GM12878 (cell line): ENCODE data around the gene FAM241A. TPM values are rescaled to one million over a fixed set of nuclear protein-coding genes. Genes with fewer than 3 reads are reported as not detected.

Source experiments
- ATAC-seq: fragments of 200-7000 bp; cut with Tn5 transposase; 3 replicates; pipeline ENCODE4 v1.9.1; 2020; ENCODE audit warnings: mild to moderate bottlenecking, moderate library complexity
- BruUV-seq: library from RNA; stranded (reverse); fragments of 400-500 nt; replicated peaks from 2 replicates; lab custom pipeline; 2021; lab: Mats Ljungman, UMichigan
- CTCF ChIA-PET: fragments of 300-600 bp; sonication (Branson Sonifier 250); formaldehyde crosslinking; extraction: SDS; loops from one replicate; lab custom pipeline; 2021; ENCODE audit warnings: inconsistent platforms; lab: Yijun Ruan, JAX
- POLR2A ChIA-PET: fragments of 350-600 bp; formaldehyde crosslinking; extraction: SDS; loops from one replicate; lab custom pipeline; 2021; ENCODE audit warnings: inconsistent platforms; lab: Charles Lee
- RAD21 ChIA-PET: fragments of 300-600 bp; sonication (Branson Sonifier 250); formaldehyde crosslinking; loops from one replicate; lab custom pipeline; 2023; ENCODE audit warnings: antibody characterized with exemption; ENCODE audit not compliant: unreplicated experiment; lab: Charles Lee
- SMC1A ChIA-PET: fragments of 300-600 bp; sonication (Branson Sonifier 250); formaldehyde crosslinking; loops from one replicate; lab custom pipeline; 2023; ENCODE audit not compliant: unreplicated experiment, uncharacterized antibody; lab: Charles Lee
- DNase-seq: peaks from one replicate; pipeline ENCODE4 v3.0.0-alpha.2; 2011; ENCODE audit warnings: low read depth, low spot score
- FAIRE-seq: peaks from 3 replicates; lab custom pipeline; 2011; peaks lifted over from hg19 to GRCh38; lab: Jason Lieb, UNC
- H2AFZ ChIP-seq: 2 replicates; pipeline ENCODE4 v1.6.0; 2011; ENCODE audit warnings: low read depth, low read length, control low read depth; ENCODE audit not compliant: control insufficient read depth
- H3K27ac ChIP-seq: 2 replicates; pipeline ENCODE4 v1.5.1; 2011; ENCODE audit warnings: control low read depth; ENCODE audit not compliant: control insufficient read depth, insufficient read depth
- H3K27me3 ChIP-seq, 2 experiments: replicated peaks in 1 of 2; 2 replicates each; pipeline versions ENCODE4 v1.6.0 to v1.6.1; 2011; ENCODE audit warnings: low read length in 1 of 2; ENCODE audit not compliant: control insufficient read depth in 2 of 2, insufficient read depth in 2 of 2
- H3K36me3 ChIP-seq, 2 experiments: 2 replicates each; pipeline ENCODE4 v1.5.1; 2011; ENCODE audit warnings: low read length in 1 of 2; ENCODE audit not compliant: control insufficient read depth in 2 of 2, insufficient read depth in 2 of 2
- H3K4me1 ChIP-seq: 2 replicates; pipeline ENCODE4 v1.6.1; 2011; ENCODE audit warnings: mild to moderate bottlenecking, low read length, moderate library complexity, mixed read lengths; ENCODE audit not compliant: control insufficient read depth, insufficient read depth
- H3K4me2 ChIP-seq: 2 replicates; pipeline ENCODE4 v1.6.0; 2011; ENCODE audit warnings: control low read depth; ENCODE audit not compliant: control insufficient read depth, insufficient read depth
- H3K4me3 ChIP-seq: fragments of 200-600 bp; sonication (generic); 2 replicates; pipeline ENCODE4 v1.5.1; 2016
- H3K79me2 ChIP-seq: 2 replicates; pipeline ENCODE4 v1.6.0; 2011; ENCODE audit warnings: low read length; ENCODE audit not compliant: control insufficient read depth, insufficient read depth
- H3K9ac ChIP-seq: 2 replicates; pipeline ENCODE4 v1.8.0; 2011; ENCODE audit warnings: low read length, control low read depth, mixed read lengths; ENCODE audit not compliant: control insufficient read depth, insufficient read depth
- H3K9me3 ChIP-seq: replicated peaks from 3 replicates; pipeline ENCODE4 v1.5.1; 2011; ENCODE audit warnings: mild to moderate bottlenecking, low read length; ENCODE audit not compliant: control insufficient read depth, insufficient read depth
- H4K20me1 ChIP-seq: 2 replicates; pipeline ENCODE4 v1.6.0; 2011; ENCODE audit not compliant: control insufficient read depth, insufficient read depth
- FOXM1 ChIP-seq: IDR thresholded peaks from 2 replicates; pipeline ENCODE4 v1.6.1; 2012; ENCODE audit warnings: low read depth, mild to moderate bottlenecking, inconsistent platforms, low read length, moderate library complexity
- KLF5 ChIP-seq: fragments of 450-650 bp; IDR thresholded peaks from 2 replicates; pipeline ENCODE4 v1.6.1; 2014; ENCODE audit warnings: mild to moderate bottlenecking; ENCODE audit not compliant: partially characterized antibody
- MXI1 ChIP-seq: fragments of 150-350 bp; IDR thresholded peaks from 2 replicates; pipeline ENCODE4 v1.6.1; 2011; ENCODE audit warnings: low read depth, mild to moderate bottlenecking, inconsistent platforms, low read length, improper control_type of control experiment
- POLR2AphosphoS5 ChIP-seq: IDR thresholded peaks from 2 replicates; pipeline ENCODE4 v1.6.1; 2011; ENCODE audit warnings: mild to moderate bottlenecking, low read length, inconsistent platforms
- RELA ChIP-seq: fragments of 450-650 bp; IDR thresholded peaks from 2 replicates; pipeline ENCODE4 v1.8.0; 2014; ENCODE audit warnings: borderline replicate concordance; ENCODE audit not compliant: partially characterized antibody
- STAT3 ChIP-seq: IDR thresholded peaks from 2 replicates; pipeline ENCODE4 v1.6.1; 2011; ENCODE audit warnings: low read depth, low read length, improper control_type of control experiment
- WGBS: methylation state at CpG from one replicate; pipeline ENCODE4 v1.1.6; 2016; ENCODE audit warnings: low lambda C conversion rate; ENCODE audit not compliant: insufficient replicate concordance, insufficient coverage; ENCODE audit errors: missing lambda C conversion rate; 5-methylcytosine and 5-hydroxymethylcytosine counted together
- in situ Hi-C: fragments of 300-500 bp; cut with MboI; formaldehyde crosslinking; loops from 9 replicates; pipeline ENCODE4 v1.14.3; 2018; ENCODE audit warnings: mixed read lengths
- intact Hi-C: fragments of 100-400 bp; cut with micrococcal nuclease; formaldehyde crosslinking; loops from one replicate; pipeline ENCODE4 v1.14.2; 2022; ENCODE audit not compliant: unreplicated experiment
- polyA plus RNA-seq, 11 experiments: library from polyadenylated mRNA; depleted of rRNA in 4 of 11; unstranded in 6 of 11; stranded (reverse) in 5 of 11; fragments of >200 nt; fragmentation: Nextera tagmentation in 4 of 11; fragmentation: Illumina TruSeq in 1 of 11; extraction: Ambion mirVana in 4 of 11; extraction: Trizol in 1 of 11; gene quantifications; 1 replicate in 1 of 11; 2 replicates in 10 of 11; pipeline versions ENCODE4 v1.2.1 to v1.2.3, GENCODE V29; 2011 to 2016; ENCODE audit warnings: inconsistent platforms in 2 of 11, missing spikeins in 2 of 11, low read depth in 1 of 11
- total RNA-seq, 4 experiments: library from RNA; depleted of rRNA in 3 of 4; stranded (reverse); fragments of >200 nt in 3 of 4; fragmentation: Illumina TruSeq in 1 of 4; extraction: Trizol in 1 of 4; gene quantifications; 2 replicates each; pipeline versions ENCODE4 v1.2.1 to v1.2.3, GENCODE V29; 2013 to 2021
- TF ChIP-seq, protein P1 (sequence below): IDR thresholded peaks from 2 replicates; pipeline ENCODE4 v1.6.1; 2011; ENCODE audit warnings: borderline replicate concordance, low read depth, mild to moderate bottlenecking, moderate library complexity, mixed read lengths, low read length; ENCODE audit not compliant: insufficient read depth; ENCODE audit errors: extremely low read length
- TF ChIP-seq, protein P2 (sequence below): IDR thresholded peaks from 2 replicates; pipeline ENCODE4 v1.6.1; 2011; ENCODE audit warnings: low read depth, low read length, improper control_type of control experiment, borderline replicate concordance

Gene FAM241A
- total and polyA plus RNA-seq, 10 of the 15 experiments (the other 5 are each of a cell fraction or from before 2014, with no cell fraction given), result 0.20 to 7.5 (median 2.4) TPM

DNA sequence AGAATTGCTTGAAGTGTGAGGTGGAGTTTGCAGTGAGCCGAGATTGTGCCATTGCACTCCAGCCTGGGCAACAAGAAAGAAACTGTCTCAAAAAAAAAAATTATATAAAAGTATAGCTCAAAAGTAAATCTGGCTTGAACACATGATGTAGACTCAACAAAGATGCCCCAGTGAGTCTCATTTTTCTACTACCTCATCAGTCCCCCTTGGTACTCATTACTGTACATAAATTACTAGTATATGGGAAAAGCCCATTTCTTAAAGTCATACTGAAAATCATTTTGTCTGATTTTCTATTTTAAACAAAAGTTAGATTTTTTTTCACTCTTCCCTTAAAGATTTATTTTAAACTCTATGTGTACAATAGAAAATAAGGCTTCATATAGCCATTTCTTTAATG lies 39.2 kb downstream of the FAM241A start (continued):
- TF ChIP-seq KLF5 (no peak), POLR2AphosphoS5 (no peak), RELA (no peak)
- TF ChIP-seq, protein P1, sequence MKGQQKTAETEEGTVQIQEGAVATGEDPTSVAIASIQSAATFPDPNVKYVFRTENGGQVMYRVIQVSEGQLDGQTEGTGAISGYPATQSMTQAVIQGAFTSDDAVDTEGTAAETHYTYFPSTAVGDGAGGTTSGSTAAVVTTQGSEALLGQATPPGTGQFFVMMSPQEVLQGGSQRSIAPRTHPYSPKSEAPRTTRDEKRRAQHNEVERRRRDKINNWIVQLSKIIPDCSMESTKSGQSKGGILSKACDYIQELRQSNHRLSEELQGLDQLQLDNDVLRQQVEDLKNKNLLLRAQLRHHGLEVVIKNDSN, result no peak

- Histone ChIP-seq H3K27me3 (no peaks in the 10 kb centered on the region), H3K4me3 (no peak overlapping the region), H3K79me2 (no peaks in the 10 kb centered on the region), H3K9ac (no peak overlapping the region), H3K4me1 (no peaks in the 10 kb centered on the region), H3K4me2 (no peak overlapping the region), H3K9me3 (no peaks in the 10 kb centered on the region), H3K36me3 (no peaks in the 10 kb centered on the region), H2AFZ (peak overlapping the region; percentile 23; the same call in 1 of the 2 replicates), H4K20me1 (no peaks in the 10 kb centered on the region), H3K27ac (no peak overlapping the region)
- BruUV-seq, result no TSS peak
- in situ Hi-C loops, result no loop called here
- RAD21 ChIA-PET, result no interaction called here
- DNase-seq, result no peak
- intact Hi-C loops, result no loop called here
- TF ChIP-seq MXI1 (no peak), STAT3 (no peak), FOXM1 (no peak)
- TF ChIP-seq, protein P2, sequence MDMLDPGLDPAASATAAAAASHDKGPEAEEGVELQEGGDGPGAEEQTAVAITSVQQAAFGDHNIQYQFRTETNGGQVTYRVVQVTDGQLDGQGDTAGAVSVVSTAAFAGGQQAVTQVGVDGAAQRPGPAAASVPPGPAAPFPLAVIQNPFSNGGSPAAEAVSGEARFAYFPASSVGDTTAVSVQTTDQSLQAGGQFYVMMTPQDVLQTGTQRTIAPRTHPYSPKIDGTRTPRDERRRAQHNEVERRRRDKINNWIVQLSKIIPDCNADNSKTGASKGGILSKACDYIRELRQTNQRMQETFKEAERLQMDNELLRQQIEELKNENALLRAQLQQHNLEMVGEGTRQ, result no peak
- CTCF ChIA-PET, result interaction anchor here (0.6 kb wide), 1 partner anchor 36 kb away, joined by 3 read pairs; no protein-coding TSS in a partner anchor
- SMC1A ChIA-PET, result interaction anchor here (1.1 kb wide), 2 partner anchors 37 to 39 kb away, joined by 3 read pairs; no protein-coding TSS in a partner anchor
- 6% methylated on average over 2 of the region's 2 CpGs for WGBS
- ATAC-seq, result peak; percentile 74
- POLR2A ChIA-PET, result interaction anchor here (0.7 kb wide), 1 partner anchor 346 kb away, joined by 3 read pairs; no protein-coding TSS in a partner anchor
- no peak for FAIRE-seq
Measured at GRCh38 chr4:112185334-112185733, 40.1 kb downstream of the FAM241A start.
